K562 (cell line): ENCODE results near the gene G6PC3. TPM values are rescaled to one million over a fixed set of nuclear protein-coding genes. Genes with fewer than 3 reads are reported as not detected.

Experiments used
- ADNP ChIP-seq: fragments of 200-800 bp; sonication (Bioruptor generic); IDR thresholded peaks from 2 replicates; pipeline ENCODE4 v1.6.1; 2016; ENCODE audit warnings: missing genetic modification characterization, missing compliant biosample characterization
- CBX1 ChIP-seq: sonication (generic); IDR thresholded peaks from 2 replicates; pipeline ENCODE4 v1.6.1; 2016; ENCODE audit warnings: antibody characterized with exemption, low read depth, mild to moderate bottlenecking
- HCFC1 ChIP-seq: IDR thresholded peaks from 2 replicates; pipeline ENCODE4 v1.6.1; 2012; ENCODE audit warnings: low read depth, low read length, improper control_type of control experiment
- KAT2B ChIP-seq: IDR thresholded peaks from one replicate; pipeline ENCODE4 v1.6.1; 2012; ENCODE audit warnings: low read depth, mild to moderate bottlenecking, control low read depth, inconsistent platforms, low read length, moderate library complexity
- MECOM ChIP-seq: fragments of 250-450 bp; sonication (Bioruptor Pico); IDR thresholded peaks from 2 replicates; pipeline ENCODE4 v1.8.0; 2022; ENCODE audit warnings: inconsistent platforms
- MIER1 ChIP-seq: fragments of 450-650 bp; IDR thresholded peaks from 2 replicates; pipeline ENCODE4 v1.6.1; 2016; ENCODE audit warnings: antibody characterized with exemption, mild to moderate bottlenecking, low read depth
- RB1 ChIP-seq: fragments of 450-650 bp; IDR thresholded peaks from 2 replicates; pipeline ENCODE4 v1.6.1; 2017; ENCODE audit warnings: low read depth, mild to moderate bottlenecking
- YBX1 ChIP-seq: fragments of 450-650 bp; IDR thresholded peaks from 2 replicates; pipeline ENCODE4 v1.7.1; 2016; ENCODE audit warnings: mild to moderate bottlenecking
- ZBTB1 ChIP-seq: sonication (generic); formaldehyde crosslinking; IDR thresholded peaks from 2 replicates; pipeline ENCODE4 v1.8.1; 2023; ENCODE audit warnings: missing genetic modification reagents, low read depth, mild to moderate bottlenecking, borderline replicate concordance
- ZFP1 ChIP-seq: fragments of 450-650 bp; formaldehyde crosslinking; IDR thresholded peaks from 2 replicates; pipeline ENCODE4 v1.4.0; 2020; ENCODE audit warnings: mild to moderate bottlenecking, mixed read lengths
- ZFPM2 ChIP-seq: fragments of 250-450 bp; sonication (Bioruptor Pico); IDR thresholded peaks from 2 replicates; pipeline ENCODE4 v1.5.1; 2022; ENCODE audit warnings: mild to moderate bottlenecking
- ZNF408 ChIP-seq: fragments of 250-450 bp; sonication (Bioruptor Pico); IDR thresholded peaks from 2 replicates; pipeline ENCODE4 v1.4.0; 2020; ENCODE audit warnings: low read depth, mild to moderate bottlenecking, moderate library complexity
- polyA plus RNA-seq, 8 experiments: library from polyadenylated mRNA; depleted of rRNA in 4 of 8; stranded (reverse) in 5 of 8; unstranded in 3 of 8; fragments of >200 nt; fragmentation: Nextera tagmentation in 2 of 8; fragmentation: Illumina TruSeq in 1 of 8; extraction: Ambion mirVana in 2 of 8; extraction: Trizol in 1 of 8; gene quantifications; 2 replicates each; pipeline versions ENCODE4 v1.2.1 to v1.2.3, GENCODE V29; 2011 to 2014; ENCODE audit warnings: inconsistent platforms in 1 of 8, missing spikeins in 1 of 8
- total RNA-seq, 7 experiments: library from RNA; depleted of rRNA in 6 of 7; stranded (reverse); fragments of >200 nt in 6 of 7; fragmentation: Illumina TruSeq in 2 of 7; extraction: Trizol in 2 of 7; gene quantifications; 2 replicates each; pipeline versions ENCODE4 v1.2.1 to v1.2.3, GENCODE V29; 2011 to 2021; ENCODE audit warnings: low replicate concordance in 1 of 7
- TF ChIP-seq, protein P1 (sequence below): fragments of 250-450 bp; sonication (Bioruptor Pico); IDR thresholded peaks from 2 replicates; pipeline ENCODE4 v1.5.1; 2021; ENCODE audit warnings: mild to moderate bottlenecking
- TF ChIP-seq, protein P2 (sequence below): fragments of 250-450 bp; sonication (Bioruptor Pico); IDR thresholded peaks from 2 replicates; pipeline ENCODE4 v1.5.0; 2021
- TF ChIP-seq, protein P3 (sequence below): fragments of 250-450 bp; sonication (Bioruptor Pico); IDR thresholded peaks from 2 replicates; pipeline ENCODE4 v1.8.0; 2021; ENCODE audit warnings: moderate library complexity, mild to moderate bottlenecking, inconsistent platforms
- TF ChIP-seq, protein P4 (sequence below): sonication (generic); formaldehyde crosslinking; IDR thresholded peaks from 2 replicates; pipeline ENCODE4 v1.8.1; 2022; ENCODE audit warnings: missing genetic modification reagents
- TF ChIP-seq, protein P5 (sequence below): sonication (generic); formaldehyde crosslinking; IDR thresholded peaks from 2 replicates; pipeline ENCODE4 v1.8.0; 2022; ENCODE audit warnings: missing genetic modification reagents, mild to moderate bottlenecking, borderline replicate concordance

G6PC3 gene
- total and polyA plus RNA-seq, 9 of the 15 experiments (the other 6 are each of a cell fraction or from before 2014, with no cell fraction given) = 10.4 to 57.8 (median 31.1) TPM

DNA sequence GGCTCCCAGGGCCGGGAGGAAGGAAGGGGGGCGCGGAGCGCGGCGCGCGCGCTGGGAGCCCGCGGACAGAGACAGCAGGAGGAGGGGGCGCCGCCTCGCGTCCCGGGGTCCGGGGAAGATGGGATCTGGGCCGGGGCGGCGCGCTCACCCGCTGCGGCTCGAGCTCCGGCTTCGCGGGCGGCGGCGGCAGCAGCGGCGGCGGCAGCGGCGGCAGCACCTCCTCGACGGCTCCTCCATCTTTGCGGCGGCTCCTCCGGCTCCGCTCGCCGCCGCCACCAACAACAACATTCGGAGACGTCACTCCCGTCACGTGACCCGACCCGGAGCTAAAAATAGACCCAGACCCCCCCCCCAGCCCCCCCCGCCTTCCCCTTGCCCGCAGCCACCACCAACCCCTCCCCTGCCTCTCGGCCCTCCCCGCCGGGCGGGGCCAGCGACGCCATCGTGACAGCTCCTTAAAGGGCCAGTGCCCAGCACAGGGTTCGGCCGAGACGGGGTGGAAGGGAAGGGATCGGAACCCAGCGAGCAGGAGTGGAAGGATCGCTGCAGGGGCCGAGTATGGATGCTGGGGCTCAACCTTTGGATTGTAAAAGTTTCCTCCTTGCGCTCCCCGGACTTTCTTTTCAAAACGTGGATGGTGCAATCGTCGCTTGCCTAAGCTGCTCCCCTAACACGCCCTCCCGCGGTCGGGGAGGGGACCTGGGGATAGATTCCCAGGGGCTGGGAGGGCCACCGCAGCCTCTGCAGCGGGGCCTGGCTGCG, 53.0 kb downstream of the G6PC3 start, which contains the start of gene HDAC5 (continued):
- TF ChIP-seq, protein P1, sequence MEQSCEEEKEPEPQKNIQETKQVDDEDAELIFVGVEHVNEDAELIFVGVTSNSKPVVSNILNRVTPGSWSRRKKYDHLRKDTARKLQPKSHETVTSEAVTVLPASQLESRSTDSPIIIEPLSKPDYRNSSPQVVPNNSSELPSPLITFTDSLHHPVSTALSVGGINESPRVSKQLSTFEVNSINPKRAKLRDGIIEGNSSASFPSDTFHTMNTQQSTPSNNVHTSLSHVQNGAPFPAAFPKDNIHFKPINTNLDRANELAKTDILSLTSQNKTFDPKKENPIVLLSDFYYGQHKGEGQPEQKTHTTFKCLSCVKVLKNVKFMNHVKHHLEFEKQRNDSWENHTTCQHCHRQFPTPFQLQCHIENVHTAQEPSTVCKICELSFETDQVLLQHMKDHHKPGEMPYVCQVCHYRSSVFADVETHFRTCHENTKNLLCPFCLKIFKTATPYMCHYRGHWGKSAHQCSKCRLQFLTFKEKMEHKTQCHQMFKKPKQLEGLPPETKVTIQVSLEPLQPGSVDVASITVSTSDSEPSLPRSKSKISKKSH = no peak
- TF ChIP-seq ZFPM2 (CRISPR knock-in tag) = no peak
- TF ChIP-seq YBX1 = no peak
- TF ChIP-seq CBX1 = peak; percentile 34; the same call in 1 of the 2 replicates
- TF ChIP-seq MIER1 = no peak
- TF ChIP-seq, protein P2, sequence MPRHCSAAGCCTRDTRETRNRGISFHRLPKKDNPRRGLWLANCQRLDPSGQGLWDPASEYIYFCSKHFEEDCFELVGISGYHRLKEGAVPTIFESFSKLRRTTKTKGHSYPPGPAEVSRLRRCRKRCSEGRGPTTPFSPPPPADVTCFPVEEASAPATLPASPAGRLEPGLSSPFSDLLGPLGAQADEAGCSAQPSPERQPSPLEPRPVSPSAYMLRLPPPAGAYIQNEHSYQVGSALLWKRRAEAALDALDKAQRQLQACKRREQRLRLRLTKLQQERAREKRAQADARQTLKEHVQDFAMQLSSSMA (CRISPR knock-in tag) = peak; percentile 61; the same call in 1 of the 2 replicates
- no peak for TF ChIP-seq ADNP (tag)
- no peak for TF ChIP-seq MECOM (CRISPR knock-in tag)
- peak; percentile 56; the same call in 1 of the 2 replicates for TF ChIP-seq HCFC1
- TF ChIP-seq RB1 = peak; percentile 69
- TF ChIP-seq, protein P3, sequence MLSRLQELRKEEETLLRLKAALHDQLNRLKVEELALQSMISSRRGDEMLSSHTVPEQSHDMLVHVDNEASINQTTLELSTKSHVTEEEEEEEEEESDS (CRISPR knock-in tag) = no peak
- no peak for TF ChIP-seq ZNF408 (CRISPR knock-in tag)
- TF ChIP-seq, protein P4, sequence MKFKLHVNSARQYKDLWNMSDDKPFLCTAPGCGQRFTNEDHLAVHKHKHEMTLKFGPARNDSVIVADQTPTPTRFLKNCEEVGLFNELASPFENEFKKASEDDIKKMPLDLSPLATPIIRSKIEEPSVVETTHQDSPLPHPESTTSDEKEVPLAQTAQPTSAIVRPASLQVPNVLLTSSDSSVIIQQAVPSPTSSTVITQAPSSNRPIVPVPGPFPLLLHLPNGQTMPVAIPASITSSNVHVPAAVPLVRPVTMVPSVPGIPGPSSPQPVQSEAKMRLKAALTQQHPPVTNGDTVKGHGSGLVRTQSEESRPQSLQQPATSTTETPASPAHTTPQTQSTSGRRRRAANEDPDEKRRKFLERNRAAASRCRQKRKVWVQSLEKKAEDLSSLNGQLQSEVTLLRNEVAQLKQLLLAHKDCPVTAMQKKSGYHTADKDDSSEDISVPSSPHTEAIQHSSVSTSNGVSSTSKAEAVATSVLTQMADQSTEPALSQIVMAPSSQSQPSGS (CRISPR knock-in tag) = no peak
- no peak for TF ChIP-seq ZBTB1 (CRISPR knock-in tag)
- TF ChIP-seq KAT2B = no peak
- no peak for TF ChIP-seq ZFP1 (CRISPR knock-in tag)
- TF ChIP-seq, protein P5, sequence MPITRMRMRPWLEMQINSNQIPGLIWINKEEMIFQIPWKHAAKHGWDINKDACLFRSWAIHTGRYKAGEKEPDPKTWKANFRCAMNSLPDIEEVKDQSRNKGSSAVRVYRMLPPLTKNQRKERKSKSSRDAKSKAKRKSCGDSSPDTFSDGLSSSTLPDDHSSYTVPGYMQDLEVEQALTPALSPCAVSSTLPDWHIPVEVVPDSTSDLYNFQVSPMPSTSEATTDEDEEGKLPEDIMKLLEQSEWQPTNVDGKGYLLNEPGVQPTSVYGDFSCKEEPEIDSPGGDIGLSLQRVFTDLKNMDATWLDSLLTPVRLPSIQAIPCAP (CRISPR knock-in tag) = no peak
